Stimulated activated CD4-positive, alpha-beta T cell treated with anti-CD3 and anti-CD28 coated beads, Interleukin-1b, Interleukin-23, amount 100 ng/mL, for 24 hours (primary cell): ENCODE measurements around the gene TNFSF15.

ENCODE experiments used
- DNase-seq, 4 experiments: peaks; one replicate each; pipeline ENCODE4 v3.0.0-alpha.2; 2020; ENCODE audit warnings: low read depth in 4 of 4, low spot score in 1 of 4

TNFSF15 gene

GRCh38 chr9:114805670-114806525 lies at the start of gene TNFSF15:
Gene TNFSF15 (minus strand): TSS chr9:114806039. CDS start chr9:114806012, 27 bp downstream.
- DNase-seq: peak in 1 of 4 experiments; percentile 20

GRCh38 chr9:114855488-114855887 lies 49.6 kb upstream of the TNFSF15 start:
- DNase-seq: no peak

GRCh38 chr9:114854736-114855355 lies 49.0 kb upstream of the TNFSF15 start:
- DNase-seq: no peak

- DNase-seq: no peak
Observed at GRCh38 chr9:114853071-114853855, 47.4 kb upstream of the TNFSF15 start.

GRCh38 chr9:114852050-114852594 lies 46.3 kb upstream of the TNFSF15 start:
- no peak for DNase-seq

GRCh38 chr9:114851306-114851705 lies 45.5 kb upstream of the TNFSF15 start:
- DNase-seq: no peak

- no peak for DNase-seq
Observed at GRCh38 chr9:114850871-114851270, 45.0 kb upstream of the TNFSF15 start.

- DNase-seq: no peak
Observed at GRCh38 chr9:114849450-114849849, 43.6 kb upstream of the TNFSF15 start.

GRCh38 chr9:114847492-114848417 lies 41.9 kb upstream of the TNFSF15 start:
- DNase-seq: no peak

- no peak for DNase-seq
Observed at GRCh38 chr9:114845373-114845772, 39.5 kb upstream of the TNFSF15 start.

GRCh38 chr9:114844766-114845165 lies 38.9 kb upstream of the TNFSF15 start:
- no peak for DNase-seq

- no peak for DNase-seq
Observed at GRCh38 chr9:114837923-114838322, 32.1 kb upstream of the TNFSF15 start.

GRCh38 chr9:114836769-114837168 lies 30.9 kb upstream of the TNFSF15 start:
- peak in 1 of 4 experiments; percentile 11 for DNase-seq

- no peak for DNase-seq
Observed at GRCh38 chr9:114834386-114834785, 28.5 kb upstream of the TNFSF15 start.

- DNase-seq: no peak
Observed at GRCh38 chr9:114830546-114830945, 24.7 kb upstream of the TNFSF15 start.

GRCh38 chr9:114829574-114830440 lies 24.0 kb upstream of the TNFSF15 start:
- DNase-seq: no peak

GRCh38 chr9:114828303-114828650 lies 22.4 kb upstream of the TNFSF15 start:
- no peak for DNase-seq

- no peak for DNase-seq
Observed at GRCh38 chr9:114827641-114828302, 21.9 kb upstream of the TNFSF15 start.

- DNase-seq: no peak
Observed at GRCh38 chr9:114826431-114826830, 20.6 kb upstream of the TNFSF15 start.
